C4-2B (cell line): ENCODE data around the gene TMED1.

ENCODE experiments used
- ZFX ChIP-seq: fragments of 450-650 bp; IDR thresholded peaks from 2 replicates; pipeline ENCODE4 v1.6.1; 2017
- TF ChIP-seq, protein P1 (sequence below): fragments of 450-650 bp; conservative IDR thresholded peaks from 2 replicates; pipeline ENCODE4 v1.5.1; 2017; ENCODE audit warnings: mild to moderate bottlenecking

- TF ChIP-seq, protein P1, sequence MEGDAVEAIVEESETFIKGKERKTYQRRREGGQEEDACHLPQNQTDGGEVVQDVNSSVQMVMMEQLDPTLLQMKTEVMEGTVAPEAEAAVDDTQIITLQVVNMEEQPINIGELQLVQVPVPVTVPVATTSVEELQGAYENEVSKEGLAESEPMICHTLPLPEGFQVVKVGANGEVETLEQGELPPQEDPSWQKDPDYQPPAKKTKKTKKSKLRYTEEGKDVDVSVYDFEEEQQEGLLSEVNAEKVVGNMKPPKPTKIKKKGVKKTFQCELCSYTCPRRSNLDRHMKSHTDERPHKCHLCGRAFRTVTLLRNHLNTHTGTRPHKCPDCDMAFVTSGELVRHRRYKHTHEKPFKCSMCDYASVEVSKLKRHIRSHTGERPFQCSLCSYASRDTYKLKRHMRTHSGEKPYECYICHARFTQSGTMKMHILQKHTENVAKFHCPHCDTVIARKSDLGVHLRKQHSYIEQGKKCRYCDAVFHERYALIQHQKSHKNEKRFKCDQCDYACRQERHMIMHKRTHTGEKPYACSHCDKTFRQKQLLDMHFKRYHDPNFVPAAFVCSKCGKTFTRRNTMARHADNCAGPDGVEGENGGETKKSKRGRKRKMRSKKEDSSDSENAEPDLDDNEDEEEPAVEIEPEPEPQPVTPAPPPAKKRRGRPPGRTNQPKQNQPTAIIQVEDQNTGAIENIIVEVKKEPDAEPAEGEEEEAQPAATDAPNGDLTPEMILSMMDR = no peak
- TF ChIP-seq ZFX = no peak
These were observed 46.1 kb downstream of the TMED1 start for GRCh38 chr19:10789866-10790265.
